HG03439 (cell line): ENCODE measurements around the gene COTL1.

Experiments
- ATAC-seq: cut with Tn5 transposase; IDR thresholded peaks from one replicate; pipeline ENCODE4 v1.9.1; 2021; ENCODE audit warnings: mild to moderate bottlenecking, moderate library complexity; ENCODE audit not compliant: unreplicated experiment

COTL1 gene

GRCh38 chr16:84555418-84556196 is 62.3 kb downstream of the COTL1 start:
- ATAC-seq: no peak

GRCh38 chr16:84554627-84555328 is 63.1 kb downstream of the COTL1 start:
- no peak for ATAC-seq

GRCh38 chr16:84553873-84554399 is 63.9 kb downstream of the COTL1 start:
- no peak for ATAC-seq

GRCh38 chr16:84552135-84552534 is 65.7 kb downstream of the COTL1 start:
- no peak for ATAC-seq

- ATAC-seq: no peak
Measured at GRCh38 chr16:84550096-84550495, 67.8 kb downstream of the COTL1 start.

GRCh38 chr16:84548971-84549844 is 68.7 kb downstream of the COTL1 start:
- ATAC-seq: no peak

GRCh38 chr16:84548508-84548907 is 69.4 kb downstream of the COTL1 start:
- no peak for ATAC-seq

- ATAC-seq: no peak
Measured at GRCh38 chr16:84547546-84548061, 70.3 kb downstream of the COTL1 start.

GRCh38 chr16:84546669-84547545 is 71.0 kb downstream of the COTL1 start:
- ATAC-seq: no peak

GRCh38 chr16:84545114-84545737 is 72.7 kb downstream of the COTL1 start:
- no peak for ATAC-seq

- no peak for ATAC-seq
Measured at GRCh38 chr16:84544031-84544773, 73.7 kb downstream of the COTL1 start.

GRCh38 chr16:84543253-84543652 is 74.6 kb downstream of the COTL1 start:
- no peak for ATAC-seq

- ATAC-seq: no peak
Measured at GRCh38 chr16:84541999-84542817, 75.7 kb downstream of the COTL1 start.

- ATAC-seq: no peak
Measured at GRCh38 chr16:84540194-84540593, 77.7 kb downstream of the COTL1 start.

- no peak for ATAC-seq
Measured at GRCh38 chr16:84538222-84538840, 79.5 kb downstream of the COTL1 start.

- no peak for ATAC-seq
Measured at GRCh38 chr16:84537491-84538151, 80.3 kb downstream of the COTL1 start.

GRCh38 chr16:84535851-84536250 is 82.0 kb downstream of the COTL1 start:
- ATAC-seq: no peak
